GM23338 (cell line): ENCODE measurements around the gene CNBD2. TPM values are rescaled to one million over a fixed set of nuclear protein-coding genes. Genes with fewer than 3 reads are reported as not detected.
"Not testable (repeated sequence)": the region's sequence is repeated elsewhere in the genome, so short reads cannot be mapped to it uniquely, and the experiment has no call there.

ENCODE experiments used
- ATAC-seq: fragments of 200-7000 bp; cut with Tn5 transposase; 3 replicates; pipeline ENCODE4 v1.9.1; 2020
- DNase-seq: peaks from one replicate; pipeline ENCODE4 v3.0.0-alpha.2; 2015; ENCODE audit warnings: low spot score
- H2AFZ ChIP-seq: fragments of 200-600 bp; sonication (generic); 2 replicates; pipeline ENCODE4 v1.8.0; 2016; ENCODE audit warnings: antibody characterized with exemption, mild to moderate bottlenecking, moderate library complexity
- H3F3A ChIP-seq: fragments of 200-600 bp; sonication (generic); replicated peaks from 2 replicates; pipeline ENCODE4 v1.8.0; 2017; ENCODE audit warnings: antibody characterized with exemption, mixed run types, low read depth
- H3K27ac ChIP-seq: fragments of 200-600 bp; sonication (generic); 2 replicates; pipeline ENCODE4 v1.6.1; 2016; ENCODE audit warnings: low read depth
- H3K27me3 ChIP-seq: fragments of 200-600 bp; sonication (generic); 2 replicates; pipeline ENCODE4 v1.8.0; 2016; ENCODE audit warnings: mild to moderate bottlenecking, mixed run types, moderate library complexity; ENCODE audit not compliant: insufficient read depth
- H3K36me3 ChIP-seq: fragments of 200-600 bp; sonication (generic); 2 replicates; pipeline ENCODE4 v1.8.0; 2016; ENCODE audit warnings: mild to moderate bottlenecking; ENCODE audit not compliant: insufficient read depth
- H3K4me1 ChIP-seq: fragments of 200-600 bp; sonication (generic); 2 replicates; pipeline ENCODE4 v1.8.0; 2016; ENCODE audit warnings: mild to moderate bottlenecking, moderate library complexity; ENCODE audit not compliant: insufficient read depth
- H3K4me2 ChIP-seq: fragments of 200-600 bp; sonication (generic); 2 replicates; pipeline ENCODE4 v1.7.1; 2017; ENCODE audit warnings: mixed run types
- H3K4me3 ChIP-seq: fragments of 200-600 bp; sonication (generic); 2 replicates; pipeline ENCODE4 v1.6.1; 2016; ENCODE audit warnings: mixed run types
- H3K79me2 ChIP-seq: fragments of 200-600 bp; sonication (generic); replicated peaks from 2 replicates; pipeline ENCODE4 v1.8.0; 2017; ENCODE audit warnings: mild to moderate bottlenecking; ENCODE audit not compliant: insufficient read depth
- H3K9me2 ChIP-seq: fragments of 200-600 bp; sonication (generic); 2 replicates; pipeline ENCODE4 v1.8.0; 2017; ENCODE audit not compliant: insufficient read depth
- H4K20me1 ChIP-seq: fragments of 200-600 bp; sonication (generic); replicated peaks from 2 replicates; pipeline ENCODE4 v1.8.0; 2017; ENCODE audit warnings: mild to moderate bottlenecking; ENCODE audit not compliant: insufficient read depth
- H3K27ac Mint-ChIP-seq: 2 replicates; pipeline ENCODE4 v1.8.0; 2020; ENCODE audit warnings: inconsistent platforms, mild to moderate bottlenecking, moderate library complexity, mixed read lengths
- H3K27me3 Mint-ChIP-seq: 3 replicates; pipeline ENCODE4 v1.8.0; 2022; ENCODE audit warnings: low read depth, mild to moderate bottlenecking, moderate library complexity, mixed read lengths, inconsistent platforms; ENCODE audit not compliant: insufficient read depth, poor library complexity
- H3K36me3 Mint-ChIP-seq: 3 replicates; pipeline ENCODE4 v1.8.0; 2021; ENCODE audit warnings: low read depth, mild to moderate bottlenecking, inconsistent platforms, moderate library complexity, mixed read lengths
- H3K4me1 Mint-ChIP-seq: 3 replicates; pipeline ENCODE4 v1.8.0; 2020; ENCODE audit warnings: mild to moderate bottlenecking, inconsistent platforms, mixed read lengths
- H3K4me3 Mint-ChIP-seq: 3 replicates; pipeline ENCODE4 v1.8.0; 2021; ENCODE audit warnings: moderate library complexity, mild to moderate bottlenecking, inconsistent platforms, mixed read lengths
- H3K9me3 Mint-ChIP-seq: 3 replicates; pipeline ENCODE4 v1.8.0; 2020; ENCODE audit warnings: moderate library complexity, mild to moderate bottlenecking, inconsistent platforms, mixed read lengths
- CREB1 ChIP-seq: fragments of 250-450 bp; sonication (Bioruptor Pico); IDR thresholded peaks from 2 replicates; pipeline ENCODE4 v1.5.0; 2020; ENCODE audit warnings: low read depth, mild to moderate bottlenecking, moderate library complexity
- EZH2 ChIP-seq: fragments of 200-600 bp; sonication (generic); IDR thresholded peaks from one replicate; pipeline ENCODE4 v1.8.0; 2017; ENCODE audit warnings: antibody characterized with exemption, mild to moderate bottlenecking, low read depth; ENCODE audit not compliant: unreplicated experiment
- EZH2phosphoT487 ChIP-seq: fragments of 200-600 bp; sonication (generic); IDR thresholded peaks from one replicate; pipeline ENCODE4 v1.8.1; 2018; ENCODE audit warnings: antibody characterized with exemption; ENCODE audit not compliant: unreplicated experiment
- JUNB ChIP-seq: IDR thresholded peaks from one replicate; pipeline ENCODE4 v1.6.1; 2016; ENCODE audit warnings: antibody characterized with exemption; ENCODE audit not compliant: unreplicated experiment
- NANOG ChIP-seq: IDR thresholded peaks from 2 replicates; pipeline ENCODE4 v1.6.1; 2016; ENCODE audit warnings: antibody characterized with exemption, borderline replicate concordance
- POLR2AphosphoS5 ChIP-seq: IDR thresholded peaks from 2 replicates; pipeline ENCODE4 v1.6.1; 2016; ENCODE audit warnings: antibody characterized with exemption, low read depth
- REST ChIP-seq: IDR thresholded peaks from one replicate; pipeline ENCODE4 v1.6.1; 2018; ENCODE audit warnings: antibody characterized with exemption; ENCODE audit not compliant: unreplicated experiment
- STAT1 ChIP-seq: IDR thresholded peaks from one replicate; pipeline ENCODE4 v1.6.1; 2016; ENCODE audit warnings: antibody characterized with exemption; ENCODE audit not compliant: unreplicated experiment
- ZNF114 ChIP-seq: fragments of 250-450 bp; sonication (Bioruptor Pico); IDR thresholded peaks from 2 replicates; pipeline ENCODE4 v1.5.0; 2020; ENCODE audit warnings: mild to moderate bottlenecking, moderate library complexity
- ZNF331 ChIP-seq: fragments of 250-450 bp; sonication (Bioruptor Pico); IDR thresholded peaks from 2 replicates; pipeline ENCODE4 v1.5.0; 2020; ENCODE audit warnings: low read depth, mild to moderate bottlenecking, moderate library complexity
- polyA plus RNA-seq: library from polyadenylated mRNA; unstranded; fragments of >200 nt; fragmentation: Nextera tagmentation; extraction: Ambion mirVana; gene quantifications from 2 replicates; pipeline ENCODE4 v1.2.1, GENCODE V29; 2016
- total RNA-seq: library from RNA; depleted of rRNA; stranded (reverse); fragments of >200 nt; shearing (Covaris generic); gene quantifications from 2 replicates; pipeline ENCODE4 v1.2.3, GENCODE V29; 2014
- TF ChIP-seq, protein P1 (sequence below): fragments of 250-450 bp; sonication (Bioruptor Pico); IDR thresholded peaks from 2 replicates; pipeline ENCODE4 v1.5.0; 2020; ENCODE audit warnings: mild to moderate bottlenecking, moderate library complexity
- TF ChIP-seq, protein P2 (sequence below): IDR thresholded peaks from 2 replicates; pipeline ENCODE4 v1.6.1; 2016; ENCODE audit warnings: antibody characterized with exemption

CNBD2 gene
- total and polyA plus RNA-seq, 2 experiments from 2014 or later = 2.7 TPM; not detected in 1

- not testable (repeated sequence) for H3K4me3 ChIP-seq, H3K27ac ChIP-seq, H3K36me3 ChIP-seq, ATAC-seq, H3F3A ChIP-seq, H4K20me1 ChIP-seq, H3K9me3 Mint-ChIP-seq, DNase-seq, H3K4me2 ChIP-seq, H3K79me2 ChIP-seq, H3K4me3 Mint-ChIP-seq, H3K9me2 ChIP-seq, H2AFZ ChIP-seq, H3K27ac Mint-ChIP-seq, H3K36me3 Mint-ChIP-seq
- Histone ChIP-seq H3K27me3 (peaks cover 20% of the 10 kb centered on the region), H3K4me1 (peaks cover 11% of the 10 kb centered on the region; the same call in 1 of the 2 replicates)
- Mint-ChIP-seq H3K27me3 (peaks cover 27% of the 10 kb centered on the region), H3K4me1 (peaks cover 10% of the 10 kb centered on the region)
Measured at GRCh38 chr20:36068526-36068925, 100.1 kb downstream of the CNBD2 start.

DNA sequence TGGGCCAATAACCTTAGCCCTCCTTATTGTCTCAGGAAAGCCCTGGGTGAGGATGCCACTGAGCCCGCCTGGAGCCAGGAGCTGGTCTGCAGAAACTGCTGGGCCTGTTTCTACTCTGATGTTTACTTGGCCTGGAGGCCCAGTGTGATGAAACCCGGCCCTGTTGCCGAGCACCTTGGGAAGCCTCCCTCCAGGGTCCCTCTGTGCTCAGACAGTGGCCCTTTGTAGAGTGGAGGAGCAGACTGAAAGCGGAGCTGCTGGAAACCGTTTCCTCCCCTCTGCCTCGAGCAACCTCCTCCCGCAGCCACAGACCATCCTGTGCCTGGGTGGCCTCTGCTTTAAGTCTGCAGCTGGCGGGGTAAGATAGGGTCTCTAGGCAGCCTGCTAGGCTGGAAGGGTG, 102.1 kb downstream of the CNBD2 start:
- H3K27me3 Mint-ChIP-seq = peaks cover 14% of the 10 kb centered on the region
- no peak for TF ChIP-seq ZNF114 (CRISPR knock-in tag)
- TF ChIP-seq EZH2 = no peak
- TF ChIP-seq ZNF331 (CRISPR knock-in tag) = no peak
- no peak for TF ChIP-seq EZH2phosphoT487
- TF ChIP-seq STAT1 = no peak
- TF ChIP-seq NANOG = no peak
- TF ChIP-seq, protein P1, sequence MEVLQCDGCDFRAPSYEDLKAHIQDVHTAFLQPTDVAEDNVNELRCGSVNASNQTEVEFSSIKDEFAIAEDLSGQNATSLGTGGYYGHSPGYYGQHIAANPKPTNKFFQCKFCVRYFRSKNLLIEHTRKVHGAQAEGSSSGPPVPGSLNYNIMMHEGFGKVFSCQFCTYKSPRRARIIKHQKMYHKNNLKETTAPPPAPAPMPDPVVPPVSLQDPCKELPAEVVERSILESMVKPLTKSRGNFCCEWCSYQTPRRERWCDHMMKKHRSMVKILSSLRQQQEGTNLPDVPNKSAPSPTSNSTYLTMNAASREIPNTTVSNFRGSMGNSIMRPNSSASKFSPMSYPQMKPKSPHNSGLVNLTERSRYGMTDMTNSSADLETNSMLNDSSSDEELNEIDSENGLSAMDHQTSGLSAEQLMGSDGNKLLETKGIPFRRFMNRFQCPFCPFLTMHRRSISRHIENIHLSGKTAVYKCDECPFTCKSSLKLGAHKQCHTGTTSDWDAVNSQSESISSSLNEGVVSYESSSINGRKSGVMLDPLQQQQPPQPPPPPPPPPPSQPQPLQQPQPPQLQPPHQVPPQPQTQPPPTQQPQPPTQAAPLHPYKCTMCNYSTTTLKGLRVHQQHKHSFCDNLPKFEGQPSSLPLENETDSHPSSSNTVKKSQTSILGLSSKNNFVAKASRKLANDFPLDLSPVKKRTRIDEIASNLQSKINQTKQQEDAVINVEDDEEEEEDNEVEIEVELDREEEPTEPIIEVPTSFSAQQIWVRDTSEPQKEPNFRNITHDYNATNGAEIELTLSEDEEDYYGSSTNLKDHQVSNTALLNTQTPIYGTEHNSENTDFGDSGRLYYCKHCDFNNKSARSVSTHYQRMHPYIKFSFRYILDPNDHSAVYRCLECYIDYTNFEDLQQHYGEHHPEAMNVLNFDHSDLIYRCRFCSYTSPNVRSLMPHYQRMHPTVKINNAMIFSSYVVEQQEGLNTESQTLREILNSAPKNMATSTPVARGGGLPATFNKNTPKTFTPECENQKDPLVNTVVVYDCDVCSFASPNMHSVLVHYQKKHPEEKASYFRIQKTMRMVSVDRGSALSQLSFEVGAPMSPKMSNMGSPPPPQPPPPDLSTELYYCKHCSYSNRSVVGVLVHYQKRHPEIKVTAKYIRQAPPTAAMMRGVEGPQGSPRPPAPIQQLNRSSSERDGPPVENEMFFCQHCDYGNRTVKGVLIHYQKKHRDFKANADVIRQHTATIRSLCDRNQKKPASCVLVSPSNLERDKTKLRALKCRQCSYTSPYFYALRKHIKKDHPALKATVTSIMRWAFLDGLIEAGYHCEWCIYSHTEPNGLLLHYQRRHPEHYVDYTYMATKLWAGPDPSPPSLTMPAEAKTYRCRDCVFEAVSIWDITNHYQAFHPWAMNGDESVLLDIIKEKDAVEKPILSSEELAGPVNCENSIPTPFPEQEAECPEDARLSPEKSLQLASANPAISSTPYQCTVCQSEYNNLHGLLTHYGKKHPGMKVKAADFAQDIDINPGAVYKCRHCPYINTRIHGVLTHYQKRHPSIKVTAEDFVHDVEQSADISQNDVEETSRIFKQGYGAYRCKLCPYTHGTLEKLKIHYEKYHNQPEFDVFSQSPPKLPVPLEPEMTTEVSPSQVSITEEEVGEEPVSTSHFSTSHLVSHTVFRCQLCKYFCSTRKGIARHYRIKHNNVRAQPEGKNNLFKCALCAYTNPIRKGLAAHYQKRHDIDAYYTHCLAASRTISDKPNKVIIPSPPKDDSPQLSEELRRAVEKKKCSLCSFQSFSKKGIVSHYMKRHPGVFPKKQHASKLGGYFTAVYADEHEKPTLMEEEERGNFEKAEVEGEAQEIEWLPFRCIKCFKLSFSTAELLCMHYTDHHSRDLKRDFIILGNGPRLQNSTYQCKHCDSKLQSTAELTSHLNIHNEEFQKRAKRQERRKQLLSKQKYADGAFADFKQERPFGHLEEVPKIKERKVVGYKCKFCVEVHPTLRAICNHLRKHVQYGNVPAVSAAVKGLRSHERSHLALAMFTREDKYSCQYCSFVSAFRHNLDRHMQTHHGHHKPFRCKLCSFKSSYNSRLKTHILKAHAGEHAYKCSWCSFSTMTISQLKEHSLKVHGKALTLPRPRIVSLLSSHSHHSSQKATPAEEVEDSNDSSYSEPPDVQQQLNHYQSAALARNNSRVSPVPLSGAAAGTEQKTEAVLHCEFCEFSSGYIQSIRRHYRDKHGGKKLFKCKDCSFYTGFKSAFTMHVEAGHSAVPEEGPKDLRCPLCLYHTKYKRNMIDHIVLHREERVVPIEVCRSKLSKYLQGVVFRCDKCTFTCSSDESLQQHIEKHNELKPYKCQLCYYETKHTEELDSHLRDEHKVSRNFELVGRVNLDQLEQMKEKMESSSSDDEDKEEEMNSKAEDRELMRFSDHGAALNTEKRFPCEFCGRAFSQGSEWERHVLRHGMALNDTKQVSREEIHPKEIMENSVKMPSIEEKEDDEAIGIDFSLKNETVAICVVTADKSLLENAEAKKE (CRISPR knock-in tag) = no peak
- no peak for TF ChIP-seq POLR2AphosphoS5
- TF ChIP-seq, protein P2, sequence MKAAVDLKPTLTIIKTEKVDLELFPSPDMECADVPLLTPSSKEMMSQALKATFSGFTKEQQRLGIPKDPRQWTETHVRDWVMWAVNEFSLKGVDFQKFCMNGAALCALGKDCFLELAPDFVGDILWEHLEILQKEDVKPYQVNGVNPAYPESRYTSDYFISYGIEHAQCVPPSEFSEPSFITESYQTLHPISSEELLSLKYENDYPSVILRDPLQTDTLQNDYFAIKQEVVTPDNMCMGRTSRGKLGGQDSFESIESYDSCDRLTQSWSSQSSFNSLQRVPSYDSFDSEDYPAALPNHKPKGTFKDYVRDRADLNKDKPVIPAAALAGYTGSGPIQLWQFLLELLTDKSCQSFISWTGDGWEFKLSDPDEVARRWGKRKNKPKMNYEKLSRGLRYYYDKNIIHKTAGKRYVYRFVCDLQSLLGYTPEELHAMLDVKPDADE = no peak
- no peak for TF ChIP-seq CREB1
- TF ChIP-seq JUNB = no peak
- no peak for TF ChIP-seq REST

More for the DNA sequence above, 102.1 kb downstream of the CNBD2 start:
- Histone ChIP-seq H4K20me1 (no peaks in the 10 kb centered on the region), H3F3A (no peaks in the 10 kb centered on the region), H3K9me2 (no peaks in the 10 kb centered on the region), H2AFZ (peak overlapping the region; percentile 75), H3K27ac (no peak overlapping the region), H3K27me3 (peaks cover 12% of the 10 kb centered on the region), H3K79me2 (no peaks in the 10 kb centered on the region), H3K4me1 (peaks cover 8% of the 10 kb centered on the region; the same call in 1 of the 2 replicates), H3K4me2 (no peak overlapping the region; the same call in 1 of the 2 replicates), H3K36me3 (no peaks in the 10 kb centered on the region), H3K4me3 (no peak overlapping the region)
- Mint-ChIP-seq H3K36me3 (no peaks in the 10 kb centered on the region), H3K27ac (no peak overlapping the region), H3K4me3 (no peak overlapping the region), H3K9me3 (no peaks in the 10 kb centered on the region), H3K4me1 (peaks cover 10% of the 10 kb centered on the region)
- ATAC-seq (peak; percentile 96), DNase-seq (peak; percentile 52)
